HUES64 (cell line): ENCODE measurements around the gene NMRAL1.
A peak's percentile ranks its signal among the peaks of the same experiment; 100 is the strongest.

Source experiments
- H3K27ac ChIP-seq: 2 replicates; pipeline ENCODE4 v1.7.0; 2013; ENCODE audit warnings: low read depth, low read length, inconsistent platforms
- H3K27me3 ChIP-seq: 2 replicates; pipeline ENCODE4 v1.6.1; 2013; ENCODE audit warnings: mild to moderate bottlenecking, low read length; ENCODE audit not compliant: insufficient read depth
- H3K36me3 ChIP-seq: 2 replicates; pipeline ENCODE4 v1.6.1; 2013; ENCODE audit warnings: mild to moderate bottlenecking, low read length; ENCODE audit not compliant: insufficient read depth
- H3K4me1 ChIP-seq: 2 replicates; pipeline ENCODE4 v1.6.1; 2013; ENCODE audit warnings: mild to moderate bottlenecking, low read length, moderate library complexity; ENCODE audit not compliant: insufficient read depth
- H3K4me3 ChIP-seq: 2 replicates; pipeline ENCODE4 v1.5.1; 2013; ENCODE audit warnings: mild to moderate bottlenecking, low read length, moderate library complexity
- H3K9ac ChIP-seq: 2 replicates; pipeline ENCODE4 v1.6.1; 2013; ENCODE audit warnings: mild to moderate bottlenecking, low read depth, low read length
- H3K9me3 ChIP-seq: 2 replicates; pipeline ENCODE4 v1.6.1; 2013; ENCODE audit warnings: low read depth, low read length; ENCODE audit not compliant: insufficient read depth
- WGBS: fragments of 150-250, 120-280 bp; methylation state at CpG from one replicate; pipeline ENCODE4 v1.1.7; 2013; ENCODE audit warnings: missing lambda C conversion rate; 5-methylcytosine and 5-hydroxymethylcytosine counted together

Gene NMRAL1

GRCh38 chr16:4442371-4442770 lies 32.1 kb downstream of the NMRAL1 start:
- Histone ChIP-seq H3K27ac (no peak overlapping the region), H3K4me3 (no peak overlapping the region), H3K36me3 (peaks cover 92% of the 10 kb centered on the region), H3K9me3 (no peaks in the 10 kb centered on the region), H3K4me1 (no peaks in the 10 kb centered on the region), H3K9ac (no peak overlapping the region), H3K27me3 (no peaks in the 10 kb centered on the region)
- 92% methylated on average over 11 of the region's 11 CpGs for WGBS

DNA sequence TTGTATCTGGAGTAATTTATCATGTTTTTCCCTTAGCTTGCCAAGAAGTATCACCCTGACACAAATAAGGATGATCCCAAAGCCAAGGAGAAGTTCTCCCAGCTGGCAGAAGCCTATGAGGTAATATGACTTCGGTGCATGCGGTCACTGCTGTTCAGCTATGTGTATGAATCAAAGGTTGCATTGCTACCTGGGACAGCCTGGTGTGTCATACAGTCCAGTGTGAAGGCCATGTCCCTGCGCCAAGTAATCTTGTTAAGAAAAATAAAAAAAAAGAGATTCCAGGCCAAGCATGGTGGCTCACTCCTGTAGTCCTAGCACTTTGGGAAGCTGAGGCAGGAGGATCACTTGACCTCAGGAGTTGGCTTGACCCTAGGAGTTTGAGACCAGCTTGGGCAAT lies 37.1 kb downstream of the NMRAL1 start:
- H3K27me3 ChIP-seq, result no peaks in the 10 kb centered on the region
- H3K27ac ChIP-seq, result no peak overlapping the region
- no peak overlapping the region for H3K4me3 ChIP-seq
- 97% methylated on average over 3 of the region's 3 CpGs for WGBS
- peaks cover 82% of the 10 kb centered on the region for H3K36me3 ChIP-seq
- H3K9ac ChIP-seq, result no peak overlapping the region
- no peaks in the 10 kb centered on the region for H3K4me1 ChIP-seq
- no peaks in the 10 kb centered on the region for H3K9me3 ChIP-seq

DNA sequence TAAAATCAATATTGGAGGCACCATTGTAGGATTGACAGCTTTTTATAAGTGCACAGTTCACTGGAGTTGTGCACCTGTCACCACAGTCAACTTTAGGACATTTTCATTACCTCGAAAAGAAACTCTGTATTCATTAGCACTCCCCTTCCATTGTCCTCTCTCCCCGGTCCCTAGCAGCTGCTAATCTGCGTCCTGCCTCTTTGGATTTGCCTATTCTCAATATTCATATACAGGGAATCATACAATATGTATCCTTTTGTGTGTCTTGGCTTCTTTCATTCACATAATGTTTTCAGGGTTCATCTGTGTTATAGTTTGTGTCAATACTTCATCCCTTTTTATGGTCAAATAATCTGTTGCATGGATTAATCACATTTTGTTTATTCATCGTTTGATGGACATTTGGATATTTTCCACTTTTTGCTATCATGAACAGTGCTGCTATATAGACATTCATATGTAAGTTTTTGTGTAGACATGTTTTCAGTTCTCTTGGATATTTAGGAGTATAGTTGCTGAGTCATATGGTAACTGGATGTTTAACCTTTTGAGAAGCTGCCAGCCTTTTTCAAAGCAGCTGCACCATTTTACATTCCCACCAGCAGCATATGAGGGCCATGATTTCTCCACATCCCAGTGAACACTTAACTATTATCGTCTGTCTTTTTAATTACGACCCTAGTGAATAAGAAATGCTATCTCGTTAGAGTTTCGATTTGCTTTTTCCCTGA lies 38.9 kb downstream of the NMRAL1 start:
- Histone ChIP-seq H3K4me1 (no peaks in the 10 kb centered on the region), H3K9me3 (no peaks in the 10 kb centered on the region), H3K36me3 (peaks cover 74% of the 10 kb centered on the region), H3K4me3 (no peak overlapping the region), H3K27ac (no peak overlapping the region), H3K27me3 (no peaks in the 10 kb centered on the region), H3K9ac (no peak overlapping the region)
- WGBS, result 84% methylated on average over 8 of the region's 8 CpGs

GRCh38 chr16:4433914-4434787 lies 40.3 kb downstream of the NMRAL1 start:
- Histone ChIP-seq H3K9ac (no peak overlapping the region), H3K27ac (no peak overlapping the region)

GRCh38 chr16:4433228-4433627 lies 41.2 kb downstream of the NMRAL1 start:
- Histone ChIP-seq H3K27me3 (no peaks in the 10 kb centered on the region), H3K4me1 (no peaks in the 10 kb centered on the region), H3K27ac (no peak overlapping the region), H3K36me3 (peaks cover 57% of the 10 kb centered on the region), H3K9ac (no peak overlapping the region), H3K9me3 (no peaks in the 10 kb centered on the region), H3K4me3 (no peak overlapping the region)
- WGBS, result 80% methylated on average over 4 of the region's 4 CpGs

More at GRCh38 chr16:4433914-4434787, 40.3 kb downstream of the NMRAL1 start:
- 95% methylated on average over 12 of the region's 12 CpGs for WGBS
- H3K36me3 ChIP-seq, result peaks cover 63% of the 10 kb centered on the region
- H3K27me3 ChIP-seq, result no peaks in the 10 kb centered on the region
- H3K4me3 ChIP-seq, result no peak overlapping the region
- H3K9me3 ChIP-seq, result no peaks in the 10 kb centered on the region
- H3K4me1 ChIP-seq, result no peaks in the 10 kb centered on the region

DNA sequence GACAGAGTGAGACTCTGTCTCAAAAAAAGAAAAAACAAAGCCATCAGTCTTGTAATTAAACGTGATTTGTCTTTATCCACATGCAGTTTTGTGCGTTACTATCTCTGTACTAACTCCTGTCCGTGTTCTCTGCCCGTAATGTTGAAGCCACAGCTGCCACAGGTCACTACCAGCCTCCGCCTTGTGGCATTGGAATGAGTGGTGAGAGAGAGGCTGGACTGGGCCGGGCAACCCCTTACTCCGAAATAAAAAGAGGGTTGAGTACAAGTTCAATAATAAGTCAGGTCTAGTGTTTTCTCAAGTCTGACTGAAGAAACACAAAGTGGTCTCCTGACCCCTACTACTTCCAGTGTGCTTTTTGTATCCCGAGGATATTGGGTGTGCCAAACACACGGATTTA lies 43.4 kb downstream of the NMRAL1 start:
- Histone ChIP-seq H3K9me3 (no peaks in the 10 kb centered on the region), H3K9ac (no peak overlapping the region), H3K4me3 (no peak overlapping the region), H3K36me3 (peaks cover 44% of the 10 kb centered on the region), H3K27me3 (no peaks in the 10 kb centered on the region), H3K27ac (no peak overlapping the region), H3K4me1 (no peaks in the 10 kb centered on the region)
- 96% methylated on average over 9 of the region's 9 CpGs for WGBS

GRCh38 chr16:4428500-4428899 lies 45.9 kb downstream of the NMRAL1 start:
- Histone ChIP-seq H3K27me3 (no peaks in the 10 kb centered on the region), H3K9me3 (no peaks in the 10 kb centered on the region), H3K4me1 (peaks cover 4% of the 10 kb centered on the region; the same call in 1 of the 2 replicates), H3K9ac (no peak overlapping the region), H3K36me3 (peaks cover 21% of the 10 kb centered on the region), H3K27ac (no peak overlapping the region), H3K4me3 (no peak overlapping the region)
- 98% methylated on average over 7 of the region's 7 CpGs for WGBS

DNA sequence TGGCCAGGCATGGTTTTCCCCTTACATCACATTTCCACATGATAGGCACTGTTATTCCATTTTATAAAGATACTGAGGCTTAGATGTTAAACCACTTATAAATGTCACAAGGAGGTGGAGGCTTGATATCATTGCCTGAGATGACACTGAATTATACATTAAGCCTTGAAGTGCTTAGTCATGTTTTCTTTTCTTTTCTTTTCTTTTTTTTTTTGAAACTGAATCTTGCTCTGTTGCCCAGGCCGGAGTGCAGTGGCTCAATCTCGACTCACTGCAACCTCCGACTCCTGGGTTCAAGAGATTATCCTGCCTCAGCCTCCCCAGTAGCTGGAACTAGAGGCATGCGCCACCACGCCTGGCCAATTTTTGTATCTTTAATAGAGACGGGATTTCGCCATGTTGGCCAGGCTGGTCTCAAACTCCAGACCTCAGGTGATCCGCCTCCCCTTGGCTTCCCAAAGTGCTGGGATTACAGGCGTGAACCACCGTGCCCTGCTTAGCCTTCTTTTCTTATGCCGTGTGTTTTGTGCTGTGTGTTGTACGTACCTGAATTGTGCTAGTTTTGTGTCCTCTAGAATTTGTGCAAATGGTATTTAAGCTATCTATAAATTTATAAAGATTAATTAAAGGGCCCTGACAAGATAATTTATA lies 47.6 kb downstream of the NMRAL1 start:
- 94% methylated on average over 10 of the region's 12 CpGs for WGBS

GRCh38 chr16:4426021-4426684 lies 48.3 kb downstream of the NMRAL1 start:
- Histone ChIP-seq H3K4me1 (peaks cover 4% of the 10 kb centered on the region; the same call in 1 of the 2 replicates), H3K9ac (peak overlapping the region; percentile 93), H3K9me3 (no peaks in the 10 kb centered on the region), H3K27me3 (no peaks in the 10 kb centered on the region), H3K27ac (peak overlapping the region; percentile 96), H3K36me3 (peaks cover 13% of the 10 kb centered on the region), H3K4me3 (peak overlapping the region; percentile 86)
- WGBS, result 4% methylated on average over 31 of the region's 31 CpGs

More for the DNA sequence above, 47.6 kb downstream of the NMRAL1 start:
- peak overlapping the region; percentile 86 for H3K4me3 ChIP-seq
- H3K36me3 ChIP-seq, result peaks cover 19% of the 10 kb centered on the region
- H3K27me3 ChIP-seq, result no peaks in the 10 kb centered on the region
- no peaks in the 10 kb centered on the region for H3K9me3 ChIP-seq
- H3K9ac ChIP-seq, result peak overlapping the region; percentile 93
- H3K27ac ChIP-seq, result no peak overlapping the region
- peaks cover 4% of the 10 kb centered on the region; the same call in 1 of the 2 replicates for H3K4me1 ChIP-seq

GRCh38 chr16:4425378-4426020 lies 48.9 kb downstream of the NMRAL1 start, which contains the start of gene DNAJA3:
Gene DNAJA3, plus strand, starts transcription at chr16:4425868. Its CDS starts 14 bp downstream, at chr16:4425882.
- Histone ChIP-seq H3K9me3 (no peaks in the 10 kb centered on the region), H3K9ac (peak within 1 kb of the TSS; percentile 93), H3K4me1 (peaks cover 4% of the 10 kb centered on the region; the same call in 1 of the 2 replicates), H3K27ac (peak within 1 kb of the TSS; percentile 96), H3K4me3 (peak within 1 kb of the TSS; percentile 86), H3K27me3 (no peaks in the 10 kb centered on the region), H3K36me3 (peaks cover 10% of the 10 kb centered on the region; the same call in 1 of the 2 replicates)
- WGBS, result under 1% methylated on average over 68 of the region's 68 CpGs
